Muscle of leg (tissue), 11 donors: Measurements from ENCODE around the gene DSCAM. TPM values are rescaled to one million over a fixed set of nuclear protein-coding genes. Genes with fewer than 3 reads are reported as not detected.

Experiments
- DNase-seq: peaks from one replicate; pipeline ENCODE4 v3.0.0; 2013
- H3K27ac ChIP-seq: one replicate; pipeline ENCODE4 v1.5.1; 2013; ENCODE audit warnings: mild to moderate bottlenecking, low read length, control low read depth
- H3K27me3 ChIP-seq: one replicate; pipeline ENCODE4 v1.6.1; 2013; ENCODE audit warnings: low read length; ENCODE audit not compliant: control insufficient read depth, insufficient read depth
- H3K36me3 ChIP-seq: one replicate; pipeline ENCODE4 v1.6.1; 2013; ENCODE audit warnings: low read length; ENCODE audit not compliant: control insufficient read depth, insufficient read depth
- H3K4me1 ChIP-seq: one replicate; pipeline ENCODE4 v1.6.1; 2013; ENCODE audit warnings: low read length; ENCODE audit not compliant: control insufficient read depth, insufficient read depth
- H3K4me3 ChIP-seq: one replicate; pipeline ENCODE4 v1.5.1; 2013; ENCODE audit warnings: low read length, control low read depth
- H3K9me3 ChIP-seq: replicated peaks from 2 replicates; pipeline ENCODE4 v1.6.1; 2013; ENCODE audit warnings: low read depth, low read length; ENCODE audit not compliant: control insufficient read depth
- WGBS: methylation state at CpG from one replicate; pipeline ENCODE4 v1.1.5; 2013; ENCODE audit warnings: missing lambda C conversion rate; ENCODE audit not compliant: insufficient coverage; 5-methylcytosine and 5-hydroxymethylcytosine counted together
- polyA plus RNA-seq, 8 donors: library from polyadenylated mRNA; unstranded; fragments of 120-200 nt; gene quantifications; one replicate each; pipeline versions ENCODE4 v1.2.1 to v1.2.3, GENCODE V29; 2013; ENCODE audit warnings: inconsistent platforms in 1 of 8, low replicate concordance in 1 of 8; ENCODE audit not compliant: insufficient read length in 8 of 8, insufficient read depth in 1 of 8
- total RNA-seq: library from RNA; stranded (reverse); fragments of 120-200 nt; gene quantifications from one replicate; pipeline ENCODE4 v1.2.4, GENCODE V29; 2013

The DSCAM gene
- total and polyA plus RNA-seq, 9 donors: 0.89 to 2.0 (median 1.3) TPM

GRCh38 chr21:40606341-40606740 is 240.6 kb downstream of the DSCAM start:
- Histone ChIP-seq H3K4me3 (no peak overlapping the region), H3K27ac (no peak overlapping the region), H3K36me3 (no peaks in the 10 kb centered on the region), H3K4me1 (peaks cover 2% of the 10 kb centered on the region), H3K27me3 (no peaks in the 10 kb centered on the region), H3K9me3 (no peaks in the 10 kb centered on the region)
- WGBS: 80% methylated on average over 1 of the region's 2 CpGs
- no peak for DNase-seq

- H3K4me3 ChIP-seq: no peak overlapping the region
- no peak for DNase-seq
Measured at GRCh38 chr21:40605094-40605493, 241.9 kb downstream of the DSCAM start.

GRCh38 chr21:40603774-40604173 is 243.2 kb downstream of the DSCAM start:
- H3K27ac ChIP-seq: no peak overlapping the region
- no peak for DNase-seq
- no peaks in the 10 kb centered on the region for H3K9me3 ChIP-seq
- no peak overlapping the region for H3K4me3 ChIP-seq
- no peaks in the 10 kb centered on the region for H3K27me3 ChIP-seq
- H3K4me1 ChIP-seq: no peaks in the 10 kb centered on the region
- WGBS: no CpG with 5 or more reads among the region's 1 CpG
- no peaks in the 10 kb centered on the region for H3K36me3 ChIP-seq

More at GRCh38 chr21:40605094-40605493, 241.9 kb downstream of the DSCAM start:
- Histone ChIP-seq H3K9me3 (no peaks in the 10 kb centered on the region), H3K27me3 (no peaks in the 10 kb centered on the region), H3K27ac (no peak overlapping the region), H3K4me1 (no peaks in the 10 kb centered on the region), H3K36me3 (no peaks in the 10 kb centered on the region)
- 92% methylated on average over 2 of the region's 4 CpGs for WGBS

GRCh38 chr21:40602080-40602479 is 244.9 kb downstream of the DSCAM start:
- DNase-seq: peak; percentile 56

GRCh38 chr21:40595806-40596205 is 251.2 kb downstream of the DSCAM start:
- Histone ChIP-seq H3K36me3 (no peaks in the 10 kb centered on the region), H3K4me3 (no peak overlapping the region), H3K4me1 (no peaks in the 10 kb centered on the region), H3K9me3 (no peaks in the 10 kb centered on the region), H3K27ac (no peak overlapping the region), H3K27me3 (no peaks in the 10 kb centered on the region)
- 85% methylated on average over 5 of the region's 8 CpGs for WGBS
- DNase-seq: no peak

More at GRCh38 chr21:40602080-40602479, 244.9 kb downstream of the DSCAM start:
- Histone ChIP-seq H3K36me3 (no peaks in the 10 kb centered on the region), H3K4me3 (no peak overlapping the region), H3K9me3 (no peaks in the 10 kb centered on the region), H3K4me1 (no peaks in the 10 kb centered on the region), H3K27me3 (no peaks in the 10 kb centered on the region), H3K27ac (no peak overlapping the region)
- WGBS: 100% methylated on average over 1 of the region's 4 CpGs

- no peaks in the 10 kb centered on the region for H3K27me3 ChIP-seq
- no peaks in the 10 kb centered on the region for H3K4me1 ChIP-seq
- H3K27ac ChIP-seq: no peak overlapping the region
- WGBS: 20% methylated on average over 2 of the region's 3 CpGs
- H3K9me3 ChIP-seq: no peaks in the 10 kb centered on the region
- no peak overlapping the region for H3K4me3 ChIP-seq
- no peak for DNase-seq
- H3K36me3 ChIP-seq: no peaks in the 10 kb centered on the region
Measured at GRCh38 chr21:40587736-40588346, 259.1 kb downstream of the DSCAM start.

- Histone ChIP-seq H3K27ac (no peak overlapping the region), H3K27me3 (no peaks in the 10 kb centered on the region), H3K4me1 (no peaks in the 10 kb centered on the region), H3K9me3 (no peaks in the 10 kb centered on the region), H3K36me3 (no peaks in the 10 kb centered on the region), H3K4me3 (no peak overlapping the region)
- no CpG with 5 or more reads among the region's 2 CpGs for WGBS
- DNase-seq: no peak
Measured at GRCh38 chr21:40586575-40586974, 260.4 kb downstream of the DSCAM start.

GRCh38 chr21:40577285-40578043 is 269.5 kb downstream of the DSCAM start:
- Histone ChIP-seq H3K4me3 (no peak overlapping the region), H3K4me1 (no peaks in the 10 kb centered on the region), H3K27ac (no peak overlapping the region), H3K27me3 (no peaks in the 10 kb centered on the region), H3K36me3 (no peaks in the 10 kb centered on the region), H3K9me3 (no peaks in the 10 kb centered on the region)
- no peak for DNase-seq
- WGBS: 81% methylated on average over 26 of the region's 27 CpGs

- H3K36me3 ChIP-seq: no peaks in the 10 kb centered on the region
- no peaks in the 10 kb centered on the region for H3K27me3 ChIP-seq
- H3K27ac ChIP-seq: no peak overlapping the region
- no peak overlapping the region for H3K4me3 ChIP-seq
- H3K4me1 ChIP-seq: no peaks in the 10 kb centered on the region
- DNase-seq: no peak
- no peaks in the 10 kb centered on the region for H3K9me3 ChIP-seq
Measured at GRCh38 chr21:40575976-40576375, 271.0 kb downstream of the DSCAM start.

- Histone ChIP-seq H3K9me3 (no peaks in the 10 kb centered on the region), H3K4me3 (no peak overlapping the region), H3K27me3 (no peaks in the 10 kb centered on the region), H3K4me1 (peaks cover 11% of the 10 kb centered on the region), H3K36me3 (no peaks in the 10 kb centered on the region), H3K27ac (no peak overlapping the region)
- DNase-seq: peak; percentile 55
- WGBS: 33% methylated on average over 3 of the region's 7 CpGs
Measured at GRCh38 chr21:40569357-40569756, 277.6 kb downstream of the DSCAM start.
